Esophagus squamous epithelium (tissue), 4 donors: ENCODE data around the gene TNFSF12.

ENCODE experiments used
- POLR2A ChIP-seq, 4 donors: fragments of 450-650 bp; IDR thresholded peaks; one replicate each; pipeline ENCODE4 v1.6.1; 2017; ENCODE audit warnings: antibody characterized with exemption in 4 of 4, mild to moderate bottlenecking in 4 of 4, moderate library complexity in 3 of 4
- TF ChIP-seq, protein P1 (sequence below), 6 experiments: fragments of 450-650 bp in 4 of 6; fragments of 200-600 bp in 2 of 6; sonication (generic) in 2 of 6; IDR thresholded peaks; one replicate each; pipeline ENCODE4 v1.5.1; 2016 to 2019; ENCODE audit warnings: antibody characterized with exemption in 6 of 6, mild to moderate bottlenecking in 4 of 6, moderate library complexity in 4 of 6

DNA sequence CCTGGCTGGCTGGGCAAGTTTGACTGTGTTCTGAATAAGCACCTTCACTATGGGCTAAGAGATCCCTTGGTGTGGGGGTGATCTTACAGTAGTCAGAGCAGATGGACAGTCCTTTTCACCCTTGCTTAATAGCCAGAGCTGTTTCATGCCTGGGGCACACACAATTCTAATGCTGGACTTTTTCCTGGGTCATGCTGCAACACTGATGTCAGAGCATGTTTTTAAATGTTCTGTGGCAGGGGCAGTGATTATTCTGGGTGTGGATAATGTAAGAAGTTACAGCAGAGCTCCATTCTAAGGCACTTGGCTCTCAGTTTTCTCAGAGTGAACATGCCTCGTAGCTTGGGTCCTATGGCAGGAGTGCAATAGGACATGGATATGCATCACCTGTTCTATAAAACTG, 26.6 kb downstream of the TNFSF12 start:
- TF ChIP-seq, protein P1, sequence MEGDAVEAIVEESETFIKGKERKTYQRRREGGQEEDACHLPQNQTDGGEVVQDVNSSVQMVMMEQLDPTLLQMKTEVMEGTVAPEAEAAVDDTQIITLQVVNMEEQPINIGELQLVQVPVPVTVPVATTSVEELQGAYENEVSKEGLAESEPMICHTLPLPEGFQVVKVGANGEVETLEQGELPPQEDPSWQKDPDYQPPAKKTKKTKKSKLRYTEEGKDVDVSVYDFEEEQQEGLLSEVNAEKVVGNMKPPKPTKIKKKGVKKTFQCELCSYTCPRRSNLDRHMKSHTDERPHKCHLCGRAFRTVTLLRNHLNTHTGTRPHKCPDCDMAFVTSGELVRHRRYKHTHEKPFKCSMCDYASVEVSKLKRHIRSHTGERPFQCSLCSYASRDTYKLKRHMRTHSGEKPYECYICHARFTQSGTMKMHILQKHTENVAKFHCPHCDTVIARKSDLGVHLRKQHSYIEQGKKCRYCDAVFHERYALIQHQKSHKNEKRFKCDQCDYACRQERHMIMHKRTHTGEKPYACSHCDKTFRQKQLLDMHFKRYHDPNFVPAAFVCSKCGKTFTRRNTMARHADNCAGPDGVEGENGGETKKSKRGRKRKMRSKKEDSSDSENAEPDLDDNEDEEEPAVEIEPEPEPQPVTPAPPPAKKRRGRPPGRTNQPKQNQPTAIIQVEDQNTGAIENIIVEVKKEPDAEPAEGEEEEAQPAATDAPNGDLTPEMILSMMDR (IDR thresholded peaks at IDR 0.05), result no peak
- no peak for TF ChIP-seq POLR2A (IDR thresholded peaks at IDR 0.05)
